GM12874 (cell line): ENCODE data around the gene ADCY10.

Source experiments
- TF ChIP-seq, protein P1 (sequence below): IDR thresholded peaks from 2 replicates; pipeline ENCODE4 v1.5.1; 2011; ENCODE audit warnings: low read depth, mild to moderate bottlenecking, control low read depth, low read length, moderate library complexity; ENCODE audit not compliant: insufficient read depth

ADCY10 gene

DNA sequence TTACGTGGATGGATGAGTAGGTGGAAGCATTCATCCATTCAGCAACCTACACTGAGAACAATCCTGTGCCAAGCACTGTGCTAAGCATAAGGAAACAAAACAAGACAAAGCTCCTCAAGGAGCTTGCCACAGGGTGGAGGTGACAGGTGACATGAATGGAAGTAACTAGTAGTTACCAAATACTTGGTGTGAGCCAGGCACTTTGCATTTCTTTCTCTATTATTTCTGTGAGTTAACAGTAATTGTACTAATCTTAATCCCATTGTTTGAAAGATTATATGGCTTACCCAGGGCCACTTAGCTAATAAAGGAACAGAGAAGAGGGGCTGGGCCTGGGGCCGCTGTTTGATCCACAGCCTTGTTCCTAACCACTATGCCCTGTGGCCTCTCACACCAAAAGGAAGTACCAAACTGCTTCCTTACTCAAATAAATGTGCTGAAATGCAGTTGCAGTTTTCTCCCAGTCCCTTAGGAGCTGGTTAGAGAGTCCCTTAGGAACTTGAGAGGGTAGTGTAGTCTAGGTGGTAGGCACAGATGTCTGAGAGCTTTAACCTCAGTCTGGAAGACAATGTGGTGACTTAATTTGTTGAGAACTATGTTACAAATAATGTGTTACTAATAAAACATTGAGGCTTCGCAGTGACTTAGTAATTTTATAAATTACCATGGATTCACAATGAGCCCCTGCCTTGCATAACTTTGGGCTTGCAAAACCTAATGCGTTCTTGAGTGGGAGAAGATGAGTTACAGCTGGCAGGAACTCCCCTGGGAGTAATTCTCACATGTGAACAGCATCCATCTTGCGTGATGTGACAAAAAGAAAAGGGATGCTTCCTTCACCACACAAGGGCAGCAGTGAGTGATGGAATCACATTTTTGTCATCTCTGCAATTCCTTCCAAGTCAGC lies 122.4 kb downstream of the ADCY10 start:
- TF ChIP-seq, protein P1, sequence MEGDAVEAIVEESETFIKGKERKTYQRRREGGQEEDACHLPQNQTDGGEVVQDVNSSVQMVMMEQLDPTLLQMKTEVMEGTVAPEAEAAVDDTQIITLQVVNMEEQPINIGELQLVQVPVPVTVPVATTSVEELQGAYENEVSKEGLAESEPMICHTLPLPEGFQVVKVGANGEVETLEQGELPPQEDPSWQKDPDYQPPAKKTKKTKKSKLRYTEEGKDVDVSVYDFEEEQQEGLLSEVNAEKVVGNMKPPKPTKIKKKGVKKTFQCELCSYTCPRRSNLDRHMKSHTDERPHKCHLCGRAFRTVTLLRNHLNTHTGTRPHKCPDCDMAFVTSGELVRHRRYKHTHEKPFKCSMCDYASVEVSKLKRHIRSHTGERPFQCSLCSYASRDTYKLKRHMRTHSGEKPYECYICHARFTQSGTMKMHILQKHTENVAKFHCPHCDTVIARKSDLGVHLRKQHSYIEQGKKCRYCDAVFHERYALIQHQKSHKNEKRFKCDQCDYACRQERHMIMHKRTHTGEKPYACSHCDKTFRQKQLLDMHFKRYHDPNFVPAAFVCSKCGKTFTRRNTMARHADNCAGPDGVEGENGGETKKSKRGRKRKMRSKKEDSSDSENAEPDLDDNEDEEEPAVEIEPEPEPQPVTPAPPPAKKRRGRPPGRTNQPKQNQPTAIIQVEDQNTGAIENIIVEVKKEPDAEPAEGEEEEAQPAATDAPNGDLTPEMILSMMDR: no peak

DNA sequence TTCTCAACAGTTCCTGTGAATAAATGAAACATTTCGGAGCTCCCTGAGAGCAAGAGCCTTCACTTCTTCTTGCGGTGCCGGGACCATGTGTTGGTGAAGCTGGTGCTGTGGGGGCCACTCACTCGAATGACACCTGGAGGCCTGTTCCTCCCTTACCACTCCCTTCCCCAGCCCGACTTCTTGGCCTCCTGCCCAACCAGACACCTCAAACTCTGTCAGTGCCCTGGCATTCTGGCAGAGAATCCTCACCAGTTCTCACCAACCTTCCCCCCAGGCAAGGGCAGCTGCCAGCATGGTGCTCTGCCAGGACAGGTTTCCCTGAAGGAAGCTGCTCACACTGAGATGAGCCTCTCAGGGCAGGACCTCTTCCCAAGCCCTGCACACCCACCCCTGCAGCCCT lies 123.8 kb downstream of the ADCY10 start:
- TF ChIP-seq, protein P1: no peak

DNA sequence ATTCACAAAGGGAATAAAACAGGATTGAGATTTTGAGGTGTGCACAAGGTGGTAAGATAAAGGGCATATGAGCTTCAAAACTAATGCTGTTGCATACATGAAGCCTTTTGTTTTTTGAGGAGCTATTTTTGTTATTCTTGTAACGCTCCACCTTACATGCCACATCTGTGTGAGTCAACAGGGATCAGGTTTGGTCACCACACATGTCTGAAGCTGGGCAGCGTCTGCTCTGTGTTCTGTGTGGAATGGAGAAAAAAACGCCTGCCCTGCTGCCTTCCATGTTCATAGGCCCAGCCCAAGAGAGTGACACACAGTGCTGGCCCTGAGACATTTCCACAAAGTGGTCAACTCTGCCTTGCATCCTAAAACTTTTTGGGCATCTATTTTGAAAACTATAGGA lies 124.4 kb downstream of the ADCY10 start:
- TF ChIP-seq, protein P1: no peak

DNA sequence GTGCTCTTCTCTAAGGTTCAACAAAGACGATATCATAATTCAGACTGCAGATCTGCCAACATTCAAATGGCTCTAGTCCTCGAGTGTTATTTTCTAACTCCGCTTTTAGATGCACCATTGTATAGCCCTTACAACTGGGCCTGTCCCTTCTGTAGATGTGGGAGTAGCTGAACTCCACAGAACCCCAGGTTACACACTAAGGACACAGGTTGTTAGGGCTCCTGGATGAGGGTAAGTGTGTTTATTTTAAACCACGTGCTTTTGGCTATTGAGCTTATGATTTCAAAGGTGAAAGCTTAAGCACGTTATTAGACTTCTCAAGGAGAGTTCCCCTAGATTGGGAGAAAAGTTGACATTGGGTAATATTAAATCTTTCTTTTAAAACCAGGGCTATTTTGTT lies 127.4 kb downstream of the ADCY10 start:
- TF ChIP-seq, protein P1: no peak

DNA sequence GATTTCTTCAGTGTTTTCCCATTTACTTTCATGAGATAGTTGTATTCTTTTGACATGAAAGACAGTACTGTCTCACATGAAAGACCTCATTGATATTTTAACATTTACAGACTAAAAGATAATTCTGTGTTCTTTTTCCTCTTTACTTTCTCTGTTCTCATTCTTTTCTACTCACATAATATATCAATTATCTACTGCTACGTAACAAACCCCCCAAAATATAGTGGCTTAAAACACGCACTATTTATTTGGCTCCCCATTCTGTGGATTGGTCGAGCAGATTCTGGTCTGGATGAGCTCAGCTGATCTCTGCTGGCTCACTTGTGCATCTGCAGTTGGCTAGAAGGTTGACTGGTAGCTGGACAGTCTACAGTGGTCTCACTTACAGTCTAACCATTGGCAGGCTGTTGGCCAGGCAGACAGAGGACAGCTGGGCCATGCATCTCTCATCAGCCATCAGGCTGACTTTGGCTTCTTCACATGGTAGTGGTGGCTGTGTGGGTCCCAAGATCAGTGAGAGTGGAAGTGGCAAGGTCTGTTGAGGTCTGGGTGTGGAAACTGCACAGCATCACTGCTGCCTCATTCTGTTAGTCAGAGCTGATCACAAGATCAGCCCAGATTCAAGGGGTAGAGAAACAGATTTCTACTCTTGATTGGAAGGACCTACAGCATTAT lies 128.9 kb downstream of the ADCY10 start:
- TF ChIP-seq, protein P1: no peak

DNA sequence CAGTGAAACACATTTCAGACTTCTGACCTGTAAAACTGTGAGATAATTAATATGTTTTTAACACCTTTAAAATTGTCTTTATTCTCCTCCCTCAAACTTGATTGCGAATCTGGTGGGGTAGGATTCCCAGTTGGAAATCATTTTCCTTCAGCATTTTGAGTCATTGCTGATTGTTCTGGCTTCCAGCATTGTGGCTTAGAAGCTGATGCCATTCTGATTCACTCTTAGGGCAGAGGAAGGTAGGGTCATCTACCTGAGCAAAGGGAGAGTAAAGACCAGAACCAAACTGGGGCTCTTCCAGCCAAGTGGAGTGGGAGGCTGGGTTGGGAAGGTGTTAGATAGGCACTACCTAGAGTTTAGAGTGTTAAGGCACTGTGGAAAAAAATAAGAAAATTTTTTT lies 131.0 kb downstream of the ADCY10 start:
- TF ChIP-seq, protein P1: no peak

DNA sequence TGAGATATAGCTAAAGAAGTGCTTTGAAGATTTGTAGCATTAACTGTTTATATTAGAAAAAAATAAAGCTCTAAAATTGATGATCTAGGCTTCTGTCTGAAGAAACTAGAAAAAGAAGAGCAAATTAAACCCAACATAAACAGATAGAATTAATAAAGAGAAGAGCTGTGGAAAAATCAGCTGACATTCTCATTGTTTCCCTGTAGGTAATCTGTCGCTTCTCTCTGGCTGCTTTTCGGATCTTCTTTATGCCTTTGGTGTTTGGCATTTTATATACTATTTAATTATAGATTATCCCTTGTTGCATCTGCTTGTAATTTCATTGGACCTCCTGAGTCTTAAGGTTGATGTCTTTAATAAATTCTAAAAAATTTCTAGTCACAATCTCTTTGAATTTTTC lies 132.4 kb downstream of the ADCY10 start:
- TF ChIP-seq, protein P1: no peak
